ENCODE measurements around the gene ASB10.

The ASB10 gene

GRCh38 chr7:151135866-151136843, 50.9 kb downstream of the ASB10 start:
- no peak for DNase-seq

- no peak for DNase-seq
Observed at GRCh38 chr7:151135525-151135845, 51.6 kb downstream of the ASB10 start.

- DNase-seq, result no peak
Observed at GRCh38 chr7:151134743-151135524, 52.1 kb downstream of the ASB10 start.

GRCh38 chr7:151133986-151134742, 52.9 kb downstream of the ASB10 start:
- DNase-seq, result no peak

- DNase-seq, result no peak
Observed at GRCh38 chr7:151133266-151133985, 53.6 kb downstream of the ASB10 start.

- no peak for DNase-seq
Observed at GRCh38 chr7:151132461-151133205, 54.4 kb downstream of the ASB10 start.

GRCh38 chr7:151131592-151132293, 55.3 kb downstream of the ASB10 start:
- no peak for DNase-seq

GRCh38 chr7:151131224-151131591, 55.8 kb downstream of the ASB10 start:
- DNase-seq, result no peak

GRCh38 chr7:151130741-151131157, 56.3 kb downstream of the ASB10 start:
- DNase-seq, result no peak

- no peak for DNase-seq
Observed at GRCh38 chr7:151129960-151130591, 57.0 kb downstream of the ASB10 start.

GRCh38 chr7:151129117-151129959, 57.7 kb downstream of the ASB10 start:
- no peak for DNase-seq

- no peak for DNase-seq
Observed at GRCh38 chr7:151128716-151129115, 58.3 kb downstream of the ASB10 start.

- no peak for DNase-seq
Observed at GRCh38 chr7:151128144-151128543, 58.9 kb downstream of the ASB10 start.

- no peak for DNase-seq
Observed at GRCh38 chr7:151126491-151127137, 60.4 kb downstream of the ASB10 start.

- DNase-seq, result no peak
Observed at GRCh38 chr7:151125846-151126481, 61.1 kb downstream of the ASB10 start.

Measured in SW 1271 (cell line).